ENCODE measurements around the gene VPS9D1. TPM values are rescaled to one million over a fixed set of nuclear protein-coding genes. Genes with fewer than 3 reads are reported as not detected.

Gene VPS9D1
- total and polyA plus RNA-seq, 10 of the 15 experiments (the other 5 are each of a cell fraction or from before 2014, with no cell fraction given), result 0.65 to 4.2 (median 1.1) TPM

DNA sequence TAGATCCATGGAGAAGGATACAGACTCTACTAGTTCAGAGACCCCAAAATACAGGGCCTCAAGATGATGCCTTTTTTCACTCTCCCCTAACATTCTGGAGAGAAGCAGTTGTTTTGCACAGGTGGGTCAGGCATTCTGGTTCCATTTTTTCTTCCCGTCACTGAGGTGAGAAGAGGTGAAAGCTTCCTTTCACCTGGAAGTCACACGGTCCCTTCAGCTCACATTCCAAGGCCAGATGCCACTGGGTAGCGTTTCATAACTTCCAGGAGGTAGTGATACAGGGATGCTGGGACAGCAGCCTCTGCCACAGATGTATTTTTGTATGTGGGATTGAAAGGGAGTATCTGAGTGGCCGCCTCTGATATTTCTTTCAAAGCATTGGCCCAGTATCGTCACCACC lies 32.3 kb downstream of the VPS9D1 start:
- H3K9me3 ChIP-seq (replicated peaks; ENCODE audit: control insufficient read depth, insufficient read depth, low read length), result no peaks in the 10 kb centered on the region; the same call in 2 of the 3 replicates
- in situ Hi-C loops (cut with MboI) (no loop called here), intact Hi-C loops (cut with micrococcal nuclease; ENCODE audit: unreplicated experiment) (no loop called here)
- WGBS (ENCODE audit: insufficient coverage, insufficient replicate concordance, low lambda C conversion rate, missing lambda C conversion rate), result 99% methylated on average over 5 of the region's 5 CpGs
- no peak overlapping the region for H2AFZ ChIP-seq (ENCODE audit: control insufficient read depth, low read depth, low read length)
- H3K36me3 ChIP-seq (ENCODE audit: control insufficient read depth in 2 of 2, insufficient read depth in 2 of 2, low read length in 1 of 2), result peaks cover 0 to 8% of the 10 kb centered on the region in 2 experiments; a peak in 3 of 4 replicates
- H3K4me2 ChIP-seq (ENCODE audit: control insufficient read depth, insufficient read depth), result 0 out of 2 replicates have a peak overlapping the region, but pooled peaks have one; percentile 4
- TSS peak; percentile 72 for BruUV-seq (replicated peaks)
- no peaks in the 10 kb centered on the region for H3K27me3 ChIP-seq (replicated peaks in 1 of 2; ENCODE audit: control insufficient read depth in 2 of 2, insufficient read depth in 2 of 2, low read length in 1 of 2)
- ChIA-PET RAD21 (ENCODE audit: unreplicated experiment) (no interaction called here), CTCF (interaction anchor here (1.7 kb wide), 1 partner anchor 11 kb away, joined by 5 read pairs; no protein-coding TSS in a partner anchor), SMC1A (ENCODE audit: uncharacterized antibody, unreplicated experiment) (interaction anchor here (0.8 to 1.0 kb wide), 2 partner anchors 11 to 172 kb away, joined by 3 read pairs; no protein-coding TSS in a partner anchor), POLR2A (interaction anchor here (0.7 to 1.0 kb wide), 3 partner anchors 9 to 154 kb away, joined by 3 to 7 read pairs (median 4); no protein-coding TSS in a partner anchor)
- ATAC-seq, result no peak
- no peak overlapping the region for H3K9ac ChIP-seq (ENCODE audit: control insufficient read depth, insufficient read depth, low read length)
- no peaks in the 10 kb centered on the region for H4K20me1 ChIP-seq (ENCODE audit: control insufficient read depth, insufficient read depth)
- peaks cover 6% of the 10 kb centered on the region; the same call in 1 of the 2 replicates for H3K4me1 ChIP-seq (ENCODE audit: control insufficient read depth, insufficient read depth, low read length)
- no peak overlapping the region for H3K27ac ChIP-seq (ENCODE audit: control insufficient read depth, insufficient read depth)
- H3K4me3 ChIP-seq, result no peak overlapping the region
- FAIRE-seq, result no peak
- peaks cover 11% of the 10 kb centered on the region for H3K79me2 ChIP-seq (ENCODE audit: control insufficient read depth, insufficient read depth, low read length)
- no peak for DNase-seq (ENCODE audit: low read depth, low spot score)
- no peak for TF ChIP-seq NR2C2 (IDR thresholded peaks at IDR 0.05; ENCODE audit: borderline replicate concordance, control insufficient read depth, insufficient read length, low read depth)
- no peak for TF ChIP-seq POLR2AphosphoS2 (IDR thresholded peaks at IDR 0.05; ENCODE audit: low read depth, low read length)
- TF ChIP-seq, protein P1, sequence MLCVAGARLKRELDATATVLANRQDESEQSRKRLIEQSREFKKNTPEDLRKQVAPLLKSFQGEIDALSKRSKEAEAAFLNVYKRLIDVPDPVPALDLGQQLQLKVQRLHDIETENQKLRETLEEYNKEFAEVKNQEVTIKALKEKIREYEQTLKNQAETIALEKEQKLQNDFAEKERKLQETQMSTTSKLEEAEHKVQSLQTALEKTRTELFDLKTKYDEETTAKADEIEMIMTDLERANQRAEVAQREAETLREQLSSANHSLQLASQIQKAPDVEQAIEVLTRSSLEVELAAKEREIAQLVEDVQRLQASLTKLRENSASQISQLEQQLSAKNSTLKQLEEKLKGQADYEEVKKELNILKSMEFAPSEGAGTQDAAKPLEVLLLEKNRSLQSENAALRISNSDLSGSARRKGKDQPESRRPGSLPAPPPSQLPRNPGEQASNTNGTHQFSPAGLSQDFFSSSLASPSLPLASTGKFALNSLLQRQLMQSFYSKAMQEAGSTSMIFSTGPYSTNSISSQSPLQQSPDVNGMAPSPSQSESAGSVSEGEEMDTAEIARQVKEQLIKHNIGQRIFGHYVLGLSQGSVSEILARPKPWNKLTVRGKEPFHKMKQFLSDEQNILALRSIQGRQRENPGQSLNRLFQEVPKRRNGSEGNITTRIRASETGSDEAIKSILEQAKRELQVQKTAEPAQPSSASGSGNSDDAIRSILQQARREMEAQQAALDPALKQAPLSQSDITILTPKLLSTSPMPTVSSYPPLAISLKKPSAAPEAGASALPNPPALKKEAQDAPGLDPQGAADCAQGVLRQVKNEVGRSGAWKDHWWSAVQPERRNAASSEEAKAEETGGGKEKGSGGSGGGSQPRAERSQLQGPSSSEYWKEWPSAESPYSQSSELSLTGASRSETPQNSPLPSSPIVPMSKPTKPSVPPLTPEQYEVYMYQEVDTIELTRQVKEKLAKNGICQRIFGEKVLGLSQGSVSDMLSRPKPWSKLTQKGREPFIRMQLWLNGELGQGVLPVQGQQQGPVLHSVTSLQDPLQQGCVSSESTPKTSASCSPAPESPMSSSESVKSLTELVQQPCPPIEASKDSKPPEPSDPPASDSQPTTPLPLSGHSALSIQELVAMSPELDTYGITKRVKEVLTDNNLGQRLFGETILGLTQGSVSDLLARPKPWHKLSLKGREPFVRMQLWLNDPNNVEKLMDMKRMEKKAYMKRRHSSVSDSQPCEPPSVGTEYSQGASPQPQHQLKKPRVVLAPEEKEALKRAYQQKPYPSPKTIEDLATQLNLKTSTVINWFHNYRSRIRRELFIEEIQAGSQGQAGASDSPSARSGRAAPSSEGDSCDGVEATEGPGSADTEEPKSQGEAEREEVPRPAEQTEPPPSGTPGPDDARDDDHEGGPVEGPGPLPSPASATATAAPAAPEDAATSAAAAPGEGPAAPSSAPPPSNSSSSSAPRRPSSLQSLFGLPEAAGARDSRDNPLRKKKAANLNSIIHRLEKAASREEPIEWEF (IDR thresholded peaks at IDR 0.05; ENCODE audit: insufficient replicate concordance, low read depth, low read length), result no peak
- TF ChIP-seq CEBPZ (IDR thresholded peaks at IDR 0.05; ENCODE audit: low read depth, low read length), result no peak
- no peak for TF ChIP-seq STAT1 (conservative IDR thresholded peaks at IDR 0.05)
- no peak for TF ChIP-seq HCFC1 (IDR thresholded peaks at IDR 0.05; ENCODE audit: low read length)
- TF ChIP-seq, protein P2, sequence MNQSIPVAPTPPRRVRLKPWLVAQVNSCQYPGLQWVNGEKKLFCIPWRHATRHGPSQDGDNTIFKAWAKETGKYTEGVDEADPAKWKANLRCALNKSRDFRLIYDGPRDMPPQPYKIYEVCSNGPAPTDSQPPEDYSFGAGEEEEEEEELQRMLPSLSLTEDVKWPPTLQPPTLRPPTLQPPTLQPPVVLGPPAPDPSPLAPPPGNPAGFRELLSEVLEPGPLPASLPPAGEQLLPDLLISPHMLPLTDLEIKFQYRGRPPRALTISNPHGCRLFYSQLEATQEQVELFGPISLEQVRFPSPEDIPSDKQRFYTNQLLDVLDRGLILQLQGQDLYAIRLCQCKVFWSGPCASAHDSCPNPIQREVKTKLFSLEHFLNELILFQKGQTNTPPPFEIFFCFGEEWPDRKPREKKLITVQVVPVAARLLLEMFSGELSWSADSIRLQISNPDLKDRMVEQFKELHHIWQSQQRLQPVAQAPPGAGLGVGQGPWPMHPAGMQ (IDR thresholded peaks at IDR 0.05; ENCODE audit: borderline replicate concordance), result no peak
- TF ChIP-seq, protein P3, sequence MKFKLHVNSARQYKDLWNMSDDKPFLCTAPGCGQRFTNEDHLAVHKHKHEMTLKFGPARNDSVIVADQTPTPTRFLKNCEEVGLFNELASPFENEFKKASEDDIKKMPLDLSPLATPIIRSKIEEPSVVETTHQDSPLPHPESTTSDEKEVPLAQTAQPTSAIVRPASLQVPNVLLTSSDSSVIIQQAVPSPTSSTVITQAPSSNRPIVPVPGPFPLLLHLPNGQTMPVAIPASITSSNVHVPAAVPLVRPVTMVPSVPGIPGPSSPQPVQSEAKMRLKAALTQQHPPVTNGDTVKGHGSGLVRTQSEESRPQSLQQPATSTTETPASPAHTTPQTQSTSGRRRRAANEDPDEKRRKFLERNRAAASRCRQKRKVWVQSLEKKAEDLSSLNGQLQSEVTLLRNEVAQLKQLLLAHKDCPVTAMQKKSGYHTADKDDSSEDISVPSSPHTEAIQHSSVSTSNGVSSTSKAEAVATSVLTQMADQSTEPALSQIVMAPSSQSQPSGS (IDR thresholded peaks at IDR 0.05; ENCODE audit: low read length), result no peak
- no peak for TF ChIP-seq GATAD2B (conservative IDR thresholded peaks at IDR 0.05; ENCODE audit: low read depth)
- no peak for TF ChIP-seq SUZ12 (IDR thresholded peaks at IDR 0.05; ENCODE audit: unreplicated experiment)
- no peak for TF ChIP-seq CHD4 (IDR thresholded peaks at IDR 0.05)
- TF ChIP-seq CBX3 (IDR thresholded peaks at IDR 0.05; ENCODE audit: borderline replicate concordance, low read depth), result no peak
- no peak for TF ChIP-seq TAF1 (IDR thresholded peaks at IDR 0.05; ENCODE audit: borderline replicate concordance, low read depth, low read length)

All from GM12878 (cell line).